HCT116 (cell line): ENCODE results near the gene RNF113B.

Source experiments
- EZH2 ChIP-seq: fragments of 200-600 bp; sonication (generic); IDR thresholded peaks from 2 replicates; pipeline ENCODE4 v1.6.1; 2017; ENCODE audit warnings: antibody characterized with exemption, mixed run types
- JUND ChIP-seq: IDR thresholded peaks from 2 replicates; pipeline ENCODE4 v1.6.1; 2012
- RAD21 ChIP-seq: IDR thresholded peaks from 2 replicates; pipeline ENCODE4 v1.6.1; 2012; ENCODE audit warnings: low read depth, mild to moderate bottlenecking
- TCF7L2 ChIP-seq: IDR thresholded peaks from 2 replicates; pipeline ENCODE4 v1.7.0; 2011; ENCODE audit warnings: borderline replicate concordance, inconsistent platforms; ENCODE audit not compliant: insufficient read depth, insufficient read length; ENCODE audit errors: extremely low read depth
- TF ChIP-seq, protein P1 (sequence below), 3 experiments: fragments of 200-600 bp in 1 of 3; sonication (generic) in 1 of 3; IDR thresholded peaks in 2 of 3; conservative IDR thresholded peaks in 1 of 3; 2 replicates each; pipeline ENCODE4 v1.5.1; 2012 to 2017; ENCODE audit warnings: low read depth in 2 of 3, low read length in 2 of 3, antibody characterized with exemption in 1 of 3, borderline replicate concordance in 1 of 3, control low read depth in 1 of 3, mild to moderate bottlenecking in 1 of 3, mixed read lengths in 1 of 3, mixed run types in 1 of 3, moderate library complexity in 1 of 3; ENCODE audit not compliant: insufficient read depth in 1 of 3

DNA sequence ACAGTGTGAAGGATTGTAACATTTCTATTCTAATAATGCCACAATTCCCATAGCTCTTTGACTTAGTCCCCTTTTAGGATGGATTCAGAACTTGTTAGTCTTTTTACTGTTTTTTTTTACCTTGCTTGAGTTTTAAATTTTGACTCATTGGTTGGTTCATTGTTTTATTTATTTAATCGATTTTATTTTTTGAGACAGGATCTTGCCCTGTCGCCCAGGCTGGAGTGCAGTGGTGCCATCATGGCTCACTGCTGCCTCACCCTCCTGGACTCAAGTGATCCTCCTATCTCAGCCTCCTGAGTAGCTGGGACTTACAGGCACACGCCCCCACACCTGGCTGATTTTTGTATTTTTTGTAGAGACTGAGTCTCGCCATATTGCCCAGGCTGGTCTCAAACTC, 5.1 kb upstream of the RNF113B start:
- TF ChIP-seq, protein P1, sequence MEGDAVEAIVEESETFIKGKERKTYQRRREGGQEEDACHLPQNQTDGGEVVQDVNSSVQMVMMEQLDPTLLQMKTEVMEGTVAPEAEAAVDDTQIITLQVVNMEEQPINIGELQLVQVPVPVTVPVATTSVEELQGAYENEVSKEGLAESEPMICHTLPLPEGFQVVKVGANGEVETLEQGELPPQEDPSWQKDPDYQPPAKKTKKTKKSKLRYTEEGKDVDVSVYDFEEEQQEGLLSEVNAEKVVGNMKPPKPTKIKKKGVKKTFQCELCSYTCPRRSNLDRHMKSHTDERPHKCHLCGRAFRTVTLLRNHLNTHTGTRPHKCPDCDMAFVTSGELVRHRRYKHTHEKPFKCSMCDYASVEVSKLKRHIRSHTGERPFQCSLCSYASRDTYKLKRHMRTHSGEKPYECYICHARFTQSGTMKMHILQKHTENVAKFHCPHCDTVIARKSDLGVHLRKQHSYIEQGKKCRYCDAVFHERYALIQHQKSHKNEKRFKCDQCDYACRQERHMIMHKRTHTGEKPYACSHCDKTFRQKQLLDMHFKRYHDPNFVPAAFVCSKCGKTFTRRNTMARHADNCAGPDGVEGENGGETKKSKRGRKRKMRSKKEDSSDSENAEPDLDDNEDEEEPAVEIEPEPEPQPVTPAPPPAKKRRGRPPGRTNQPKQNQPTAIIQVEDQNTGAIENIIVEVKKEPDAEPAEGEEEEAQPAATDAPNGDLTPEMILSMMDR (IDR thresholded peaks at IDR 0.05 in 2 of 3, conservative IDR thresholded peaks at IDR 0.05 in 1 of 3; ENCODE audit: borderline replicate concordance in 1 of 3, insufficient read depth in 1 of 3, low read depth in 2 of 3, low read length in 2 of 3), result no peak
- no peak for TF ChIP-seq TCF7L2
- TF ChIP-seq EZH2, result no peak
- no peak for TF ChIP-seq RAD21
- no peak for TF ChIP-seq JUND
